SK-N-SH treated with all-trans-retinoic acid at 6 μM for 48 hours (cell line): ENCODE measurements around the gene ERAP2.

Source experiments
- ATAC-seq: fragments of 200-7000 bp; cut with Tn5 transposase; 3 replicates; pipeline ENCODE4 v1.9.1; 2020; ENCODE audit warnings: mild to moderate bottlenecking, moderate library complexity
- ARNTL ChIP-seq: fragments of 450-650 bp; formaldehyde crosslinking; IDR thresholded peaks from 2 replicates; pipeline ENCODE4 v1.5.0; 2020; ENCODE audit warnings: low read depth, mild to moderate bottlenecking, moderate library complexity, borderline replicate concordance
- BACH2 ChIP-seq: fragments of 250-450 bp; sonication (Bioruptor Pico); IDR thresholded peaks from 2 replicates; pipeline ENCODE4 v1.9.0; 2021; ENCODE audit warnings: mild to moderate bottlenecking, borderline replicate concordance
- CSDC2 ChIP-seq: fragments of 250-450 bp; sonication (Bioruptor Pico); IDR thresholded peaks from 2 replicates; pipeline ENCODE4 v1.5.0; 2020; ENCODE audit warnings: mild to moderate bottlenecking, moderate library complexity
- CSRNP3 ChIP-seq: fragments of 250-450 bp; sonication (Bioruptor Pico); IDR thresholded peaks from 2 replicates; pipeline ENCODE4 v1.5.1; 2021; ENCODE audit warnings: mild to moderate bottlenecking, moderate library complexity
- ESRRG ChIP-seq: fragments of 250-450 bp; sonication (Bioruptor Pico); IDR thresholded peaks from 2 replicates; pipeline ENCODE4 v1.6.1; 2021; ENCODE audit warnings: mild to moderate bottlenecking
- GLIS3 ChIP-seq: fragments of 250-450 bp; sonication (Bioruptor Pico); IDR thresholded peaks from 2 replicates; pipeline ENCODE4 v1.5.0; 2020; ENCODE audit warnings: mild to moderate bottlenecking, moderate library complexity
- ISL1 ChIP-seq: fragments of 250-450 bp; sonication (Bioruptor Pico); IDR thresholded peaks from 2 replicates; pipeline ENCODE4 v2.1.2; 2022; ENCODE audit warnings: mild to moderate bottlenecking, moderate library complexity
- OSR1 ChIP-seq: fragments of 250-450 bp; sonication (Bioruptor Pico); IDR thresholded peaks from 2 replicates; pipeline ENCODE4 v1.8.0; 2022; ENCODE audit warnings: moderate library complexity, mild to moderate bottlenecking, inconsistent platforms
- PATZ1 ChIP-seq: fragments of 250-450 bp; sonication (Bioruptor Pico); IDR thresholded peaks from 2 replicates; pipeline ENCODE4 v1.8.0; 2020; ENCODE audit warnings: mild to moderate bottlenecking, moderate library complexity, borderline replicate concordance
- POU6F1 ChIP-seq: fragments of 250-450 bp; sonication (Bioruptor Pico); IDR thresholded peaks from 2 replicates; pipeline ENCODE4 v1.8.0; 2021; ENCODE audit warnings: low read depth, mild to moderate bottlenecking, moderate library complexity, borderline replicate concordance
- RARB ChIP-seq: fragments of 250-450 bp; sonication (Bioruptor Pico); IDR thresholded peaks from 2 replicates; pipeline ENCODE4 v1.8.0; 2021; ENCODE audit warnings: mild to moderate bottlenecking, moderate library complexity
- SNAI2 ChIP-seq: fragments of 250-450 bp; sonication (Bioruptor Pico); IDR thresholded peaks from 2 replicates; pipeline ENCODE4 v1.5.0; 2020; ENCODE audit warnings: mild to moderate bottlenecking, moderate library complexity
- TOX ChIP-seq: fragments of 250-450 bp; sonication (Bioruptor Pico); IDR thresholded peaks from 2 replicates; pipeline ENCODE4 v1.8.0; 2021; ENCODE audit warnings: mild to moderate bottlenecking, moderate library complexity, borderline replicate concordance
- TSHZ2 ChIP-seq: fragments of 250-450 bp; sonication (Bioruptor Pico); IDR thresholded peaks from 2 replicates; pipeline ENCODE4 v1.5.0; 2020; ENCODE audit warnings: mild to moderate bottlenecking, moderate library complexity
- ZC3H10 ChIP-seq: fragments of 250-450 bp; sonication (Bioruptor Pico); IDR thresholded peaks from 2 replicates; pipeline ENCODE4 v1.5.1; 2021; ENCODE audit warnings: mild to moderate bottlenecking, moderate library complexity
- ZFP3 ChIP-seq: fragments of 250-450 bp; sonication (Bioruptor Pico); IDR thresholded peaks from 2 replicates; pipeline ENCODE4 v1.5.0; 2020; ENCODE audit warnings: mild to moderate bottlenecking, moderate library complexity
- ZFP30 ChIP-seq: fragments of 450-650 bp; formaldehyde crosslinking; IDR thresholded peaks from 2 replicates; pipeline ENCODE4 v1.5.0; 2022; ENCODE audit warnings: mild to moderate bottlenecking, moderate library complexity
- ZNF565 ChIP-seq: fragments of 450-650 bp; formaldehyde crosslinking; conservative IDR thresholded peaks from 2 replicates; pipeline ENCODE4 v1.5.0; 2020; ENCODE audit warnings: low read depth, mild to moderate bottlenecking, moderate library complexity
- ZNF70 ChIP-seq: fragments of 450-650 bp; formaldehyde crosslinking; IDR thresholded peaks from 2 replicates; pipeline ENCODE4 v1.5.0; 2020; ENCODE audit warnings: mild to moderate bottlenecking, moderate library complexity
- ZNF8 ChIP-seq: fragments of 450-650 bp; formaldehyde crosslinking; IDR thresholded peaks from 2 replicates; pipeline ENCODE4 v1.5.0; 2020; ENCODE audit warnings: mild to moderate bottlenecking, moderate library complexity

The ERAP2 gene

GRCh38 chr5:96913233-96913632 is 36.9 kb downstream of the ERAP2 start:
- TF ChIP-seq ZFP30 (no peak), CSRNP3 (CRISPR knock-in tag) (no peak), ARNTL (CRISPR knock-in tag) (no peak), ESRRG (CRISPR knock-in tag) (no peak), TOX (no peak)
- ATAC-seq, result no peak

- TF ChIP-seq SNAI2 (CRISPR knock-in tag), result no peak
- no peak for TF ChIP-seq PATZ1
- TF ChIP-seq CSDC2, result no peak
- TF ChIP-seq BACH2 (CRISPR knock-in tag), result no peak
- no peak for TF ChIP-seq ZNF565 (CRISPR knock-in tag)
- TF ChIP-seq RARB, result no peak
- TF ChIP-seq OSR1 (CRISPR knock-in tag), result no peak
- TF ChIP-seq ZNF8 (CRISPR knock-in tag), result no peak
- no peak for TF ChIP-seq ZC3H10
- no peak for TF ChIP-seq ZFP3
- no peak for ATAC-seq
Observed at GRCh38 chr5:96919754-96920197, 43.5 kb downstream of the ERAP2 start.

GRCh38 chr5:96920744-96921355 is 44.5 kb downstream of the ERAP2 start:
- TF ChIP-seq ZFP30, result no peak
- TF ChIP-seq ZNF565 (CRISPR knock-in tag), result no peak
- no peak for TF ChIP-seq GLIS3
- no peak for TF ChIP-seq CSDC2
- TF ChIP-seq ESRRG (CRISPR knock-in tag), result no peak
- no peak for TF ChIP-seq ZNF70 (CRISPR knock-in tag)
- no peak for TF ChIP-seq ZC3H10
- no peak for TF ChIP-seq BACH2 (CRISPR knock-in tag)
- no peak for TF ChIP-seq SNAI2 (CRISPR knock-in tag)
- no peak for TF ChIP-seq ARNTL (CRISPR knock-in tag)
- no peak for TF ChIP-seq ZFP3
- TF ChIP-seq TSHZ2, result no peak
- TF ChIP-seq PATZ1, result no peak
- TF ChIP-seq OSR1 (CRISPR knock-in tag), result no peak
- no peak for TF ChIP-seq ISL1 (CRISPR knock-in tag)
- TF ChIP-seq ZNF8 (CRISPR knock-in tag), result no peak
- TF ChIP-seq, all 23 proteins: peak for 0
- ATAC-seq, result no peak

GRCh38 chr5:96922499-96923244 is 46.4 kb downstream of the ERAP2 start:
- ATAC-seq, result no peak
- TF ChIP-seq ZNF70 (CRISPR knock-in tag), result no peak
- TF ChIP-seq POU6F1 (CRISPR knock-in tag), result no peak
- TF ChIP-seq TOX, result no peak
- no peak for TF ChIP-seq CSDC2
- TF ChIP-seq GLIS3, result no peak
